Neural cell (in vitro differentiated cells): Measurements from ENCODE around the gene RAPGEF3. TPM values are rescaled to one million over a fixed set of nuclear protein-coding genes. Genes with fewer than 3 reads are reported as not detected.

ENCODE experiments used
- H2AFZ ChIP-seq: fragments of 200-600, 300-800 bp; sonication (generic), shearing (Covaris generic); 2 replicates; pipeline ENCODE4 v1.6.0; 2014; ENCODE audit warnings: low read depth, mild to moderate bottlenecking, antibody characterized with exemption, low read length, moderate library complexity
- H3F3A ChIP-seq: fragments of 200-600 bp; shearing (Covaris generic); 2 replicates; pipeline ENCODE4 v1.6.1; 2016; ENCODE audit warnings: mild to moderate bottlenecking, moderate library complexity, mixed read lengths, antibody characterized with exemption, low read length; ENCODE audit not compliant: insufficient read depth, poor library complexity, severe bottlenecking
- H3K27ac ChIP-seq: fragments of 200-600, 300-800 bp; sonication (generic), shearing (Covaris generic); 2 replicates; pipeline ENCODE4 v1.5.1; 2014; ENCODE audit warnings: mild to moderate bottlenecking, low read length, moderate library complexity
- H3K27me3 ChIP-seq: fragments of 300-800, 200-600 bp; sonication (generic), shearing (Covaris generic); 2 replicates; pipeline ENCODE4 v1.6.0; 2014; ENCODE audit warnings: mild to moderate bottlenecking, low read depth, low read length, moderate library complexity; ENCODE audit not compliant: insufficient read depth
- H3K36me3 ChIP-seq: fragments of 300-800, 200-600 bp; sonication (generic), shearing (Covaris generic); 2 replicates; pipeline ENCODE4 v1.5.1; 2014; ENCODE audit warnings: mild to moderate bottlenecking, antibody characterized with exemption, low read length, moderate library complexity; ENCODE audit not compliant: insufficient read depth
- H3K4me2 ChIP-seq: fragments of 300-800, 200-600 bp; sonication (generic), shearing (Covaris generic); 2 replicates; pipeline ENCODE4 v1.6.0; 2014; ENCODE audit warnings: mild to moderate bottlenecking, low read length
- H3K4me3 ChIP-seq: fragments of 300-800, 200-600 bp; sonication (generic), shearing (Covaris generic); 2 replicates; pipeline ENCODE4 v1.5.1; 2014; ENCODE audit warnings: mild to moderate bottlenecking, low read length, moderate library complexity
- H3K79me2 ChIP-seq: fragments of 200-600 bp; shearing (Covaris generic); replicated peaks from 2 replicates; pipeline ENCODE4 v1.6.0; 2014; ENCODE audit warnings: mild to moderate bottlenecking, low read length, moderate library complexity; ENCODE audit not compliant: insufficient read depth
- H3K9ac ChIP-seq: fragments of 300-800, 200-600 bp; sonication (generic), shearing (Covaris generic); 2 replicates; pipeline ENCODE4 v1.6.1; 2016; ENCODE audit warnings: mild to moderate bottlenecking, low read length, mixed read lengths
- H3K9me2 ChIP-seq: fragments of 200-600 bp; shearing (Covaris generic); 2 replicates; pipeline ENCODE4 v1.6.1; 2016; ENCODE audit warnings: mild to moderate bottlenecking, low read length, mixed read lengths; ENCODE audit not compliant: insufficient read depth
- H3K9me3 ChIP-seq: fragments of 200-600, 300-800 bp; sonication (generic), shearing (Covaris generic); 2 replicates; pipeline ENCODE4 v1.6.1; 2016; ENCODE audit warnings: mild to moderate bottlenecking, mixed run types, low read length, moderate library complexity, mixed read lengths
- H4K20me1 ChIP-seq: fragments of 200-600 bp; shearing (Covaris generic); 2 replicates; pipeline ENCODE4 v1.6.1; 2016; ENCODE audit warnings: mild to moderate bottlenecking, mixed run types; ENCODE audit not compliant: insufficient read depth
- CTCF ChIP-seq: fragments of 450-650 bp; IDR thresholded peaks from 2 replicates; pipeline ENCODE4 v1.5.1; 2014; ENCODE audit warnings: antibody characterized with exemption, mild to moderate bottlenecking, moderate library complexity; ENCODE audit not compliant: poor library complexity, severe bottlenecking
- EP300 ChIP-seq: fragments of 450-650 bp; conservative IDR thresholded peaks from 2 replicates; pipeline ENCODE4 v1.6.1; 2014; ENCODE audit warnings: antibody characterized with exemption, mild to moderate bottlenecking, moderate library complexity; ENCODE audit not compliant: poor library complexity, severe bottlenecking
- EZH2 ChIP-seq: fragments of 200-600, 300-800 bp; shearing (Covaris generic), sonication (generic); IDR thresholded peaks from 2 replicates; pipeline ENCODE4 v1.6.1; 2014; ENCODE audit warnings: antibody characterized with exemption, low read length, borderline replicate concordance, mild to moderate bottlenecking; ENCODE audit not compliant: insufficient read depth, poor library complexity, severe bottlenecking
- MXI1 ChIP-seq: fragments of 450-650 bp; conservative IDR thresholded peaks from 2 replicates; pipeline ENCODE4 v1.6.1; 2014; ENCODE audit warnings: antibody characterized with exemption, mild to moderate bottlenecking; ENCODE audit not compliant: poor library complexity, severe bottlenecking
- POLR2AphosphoS5 ChIP-seq: IDR thresholded peaks from 2 replicates; pipeline ENCODE4 v1.6.1; 2012
- RAD21 ChIP-seq: fragments of 450-650 bp; conservative IDR thresholded peaks from 2 replicates; pipeline ENCODE4 v1.6.1; 2014; ENCODE audit warnings: antibody characterized with exemption, mild to moderate bottlenecking, moderate library complexity
- REST ChIP-seq: IDR thresholded peaks from 2 replicates; pipeline ENCODE4 v1.6.1; 2012; ENCODE audit warnings: borderline replicate concordance
- SMC3 ChIP-seq: fragments of 450-650 bp; conservative IDR thresholded peaks from 2 replicates; pipeline ENCODE4 v1.6.1; 2014; ENCODE audit warnings: antibody characterized with exemption, mild to moderate bottlenecking, moderate library complexity; ENCODE audit not compliant: poor library complexity
- TAF1 ChIP-seq: IDR thresholded peaks from 2 replicates; pipeline ENCODE4 v1.6.1; 2012; ENCODE audit warnings: low read depth
- polyA plus RNA-seq: library from polyadenylated mRNA; depleted of rRNA; stranded (reverse); fragments of >200 nt; gene quantifications from 2 replicates; pipeline ENCODE4 v1.2.3, GENCODE V29; 2014

Gene RAPGEF3
- polyA plus RNA-seq, 1 donor from 2014 or later = 1.5 TPM

DNA sequence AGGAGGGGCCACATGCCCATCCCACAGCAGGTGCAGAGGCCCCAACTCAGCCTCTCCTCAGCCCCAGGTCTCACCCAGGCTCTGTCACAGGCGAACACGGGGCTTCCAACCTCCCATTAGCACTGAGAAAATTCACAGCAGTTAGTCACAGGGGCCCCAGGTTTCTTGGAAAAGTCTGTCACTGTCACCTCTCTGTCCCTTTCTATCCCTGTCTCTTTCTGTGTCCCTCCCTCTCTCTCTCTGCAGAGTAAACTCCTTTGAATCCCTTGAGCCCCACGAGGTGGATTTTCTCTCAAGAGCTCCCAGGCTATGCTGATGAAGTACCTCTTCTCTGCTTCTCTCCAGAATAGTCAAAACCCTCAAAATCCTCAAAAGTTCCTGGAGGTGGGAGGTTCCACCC, 19.4 kb downstream of the RAPGEF3 start:
- H4K20me1 ChIP-seq = no peaks in the 10 kb centered on the region
- no peak overlapping the region for H3K9ac ChIP-seq
- H3K4me2 ChIP-seq = no peak overlapping the region
- no peaks in the 10 kb centered on the region for H3F3A ChIP-seq
- no peak overlapping the region for H3K27ac ChIP-seq
- no peak overlapping the region for H2AFZ ChIP-seq
- no peak for TF ChIP-seq REST
- no peak for TF ChIP-seq POLR2AphosphoS5
- TF ChIP-seq MXI1 = no peak
- TF ChIP-seq SMC3 = no peak
- no peak for TF ChIP-seq EP300
- TF ChIP-seq CTCF = no peak
- TF ChIP-seq TAF1 = no peak
- TF ChIP-seq EZH2 = no peak
- TF ChIP-seq RAD21 = no peak
- H3K4me3 ChIP-seq = no peak overlapping the region
- H3K79me2 ChIP-seq = no peaks in the 10 kb centered on the region
- H3K9me3 ChIP-seq = no peaks in the 10 kb centered on the region
- no peaks in the 10 kb centered on the region for H3K27me3 ChIP-seq
- H3K9me2 ChIP-seq = no peaks in the 10 kb centered on the region
- H3K36me3 ChIP-seq = no peaks in the 10 kb centered on the region

DNA sequence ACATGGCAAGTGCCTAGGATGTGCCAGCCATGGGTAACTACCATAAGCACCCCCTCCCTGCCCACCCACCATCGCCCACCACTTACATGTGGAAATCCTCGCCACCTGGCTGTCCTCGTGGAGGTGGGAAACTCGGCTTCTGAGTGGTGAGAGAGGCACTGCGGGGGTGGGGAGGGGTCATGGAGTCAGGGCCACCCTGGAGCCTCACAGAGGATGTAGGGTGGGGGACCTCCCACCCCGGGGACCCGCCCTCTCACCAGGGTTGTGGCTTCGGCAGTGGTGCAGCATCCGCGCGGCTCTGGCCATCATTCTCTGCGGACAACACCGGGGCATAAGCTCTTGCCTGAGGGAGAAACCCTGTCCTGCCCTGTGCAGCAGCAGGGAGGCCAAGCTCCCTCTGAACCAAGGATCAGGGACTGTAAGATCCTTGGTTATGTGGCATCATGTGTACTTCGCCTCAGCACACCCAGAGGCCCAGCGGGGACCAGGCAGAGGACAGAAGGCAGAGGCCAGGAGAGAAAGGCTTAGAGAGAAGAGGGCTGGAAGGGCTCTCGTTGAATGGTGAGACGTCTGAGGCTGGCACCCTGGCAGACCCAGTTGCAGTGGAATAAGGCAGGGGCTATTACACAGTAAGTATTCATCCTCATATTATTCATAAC, 20.6 kb downstream of the RAPGEF3 start:
- TF ChIP-seq POLR2AphosphoS5 (no peak), EZH2 (no peak), CTCF (no peak), SMC3 (no peak), EP300 (no peak), TAF1 (no peak), MXI1 (no peak), REST (no peak), RAD21 (no peak)
- Histone ChIP-seq H3K9ac (no peak overlapping the region), H3K36me3 (no peaks in the 10 kb centered on the region), H3K27me3 (no peaks in the 10 kb centered on the region), H4K20me1 (no peaks in the 10 kb centered on the region), H3K27ac (no peak overlapping the region), H2AFZ (no peak overlapping the region), H3K4me3 (no peak overlapping the region), H3F3A (no peaks in the 10 kb centered on the region), H3K9me3 (no peaks in the 10 kb centered on the region), H3K79me2 (no peaks in the 10 kb centered on the region), H3K4me2 (no peak overlapping the region), H3K9me2 (no peaks in the 10 kb centered on the region)
